Spleen (tissue), 11 donors: ENCODE data around the gene GGACT. TPM values are rescaled to one million over a fixed set of nuclear protein-coding genes. Genes with fewer than 3 reads are reported as not detected.

Experiments used
- DNase-seq: peaks from one replicate; pipeline ENCODE4 v3.0.0-alpha.2; 2020
- H3K27ac ChIP-seq, 8 donors: fragments of 200-600 bp; sonication (generic) in 7 of 8; 1 replicate in 4 of 8; 2 replicates in 4 of 8; pipeline versions ENCODE4 v1.5.0 to v1.8.0; 2016 to 2021; ENCODE audit warnings: inconsistent platforms in 4 of 8, mild to moderate bottlenecking in 4 of 8, moderate library complexity in 1 of 8
- H3K27me3 ChIP-seq, 7 donors: fragments of 200-600 bp; sonication (generic) in 6 of 7; replicated peaks in 1 of 7; 1 replicate in 4 of 7; 2 replicates in 3 of 7; pipeline versions ENCODE4 v1.5.0 to v1.8.0; 2016 to 2021; ENCODE audit warnings: inconsistent platforms in 3 of 7, mild to moderate bottlenecking in 1 of 7
- H3K36me3 ChIP-seq, 6 donors: fragments of 200-600 bp; sonication (generic) in 5 of 6; 1 replicate in 4 of 6; 2 replicates in 2 of 6; pipeline versions ENCODE4 v1.5.0 to v1.8.0; 2016 to 2021; ENCODE audit warnings: inconsistent platforms in 2 of 6
- H3K4me1 ChIP-seq, 6 donors: fragments of 200-600 bp; sonication (generic) in 5 of 6; 1 replicate in 3 of 6; 2 replicates in 3 of 6; pipeline versions ENCODE4 v1.5.0 to v1.8.0; 2016 to 2021; ENCODE audit warnings: inconsistent platforms in 3 of 6
- H3K4me3 ChIP-seq, 8 donors: fragments of 200-600 bp; sonication (generic) in 7 of 8; 1 replicate in 4 of 8; 2 replicates in 4 of 8; pipeline versions ENCODE4 v1.5.0 to v1.8.0; 2016 to 2021; ENCODE audit warnings: inconsistent platforms in 4 of 8, mild to moderate bottlenecking in 4 of 8, moderate library complexity in 2 of 8
- H3K9me3 ChIP-seq, 8 donors: fragments of 200-600 bp; sonication (generic) in 7 of 8; 1 replicate in 4 of 8; 2 replicates in 4 of 8; pipeline versions ENCODE4 v1.5.0 to v1.8.0; 2016 to 2021; ENCODE audit warnings: inconsistent platforms in 4 of 8
- POLR2A ChIP-seq, 3 donors: fragments of 450-650 bp; IDR thresholded peaks; one replicate each; pipeline ENCODE4 v1.5.1; 2017; ENCODE audit warnings: antibody characterized with exemption in 3 of 3, mild to moderate bottlenecking in 1 of 3
- POLR2AphosphoS5 ChIP-seq, 3 donors: sonication (generic); formaldehyde crosslinking; IDR thresholded peaks; one replicate each; pipeline ENCODE4 v1.5.1; 2017; ENCODE audit warnings: antibody characterized with exemption in 3 of 3
- WGBS, 5 donors: extraction: QIAGEN DNeasy Blood & Tissue Kit in 3 of 5; methylation state at CpG; one replicate each; pipeline versions ENCODE4 v1.1.5 to v1.1.7; 2013 to 2018; 5-methylcytosine and 5-hydroxymethylcytosine counted together
- intact Hi-C: fragments of 100-400 bp; cut with DNase I; formaldehyde crosslinking; loops from one replicate; pipeline ENCODE4 v1.15.0; 2023; ENCODE audit warnings: low total_unique reads
- polyA plus RNA-seq, 3 donors: library from polyadenylated mRNA; stranded (reverse); fragments of 200-250 nt; gene quantifications; one replicate each; pipeline ENCODE4 v1.2.1, GENCODE V29; 2013
- total RNA-seq, 7 donors: library from RNA; depleted of rRNA in 3 of 7; stranded (reverse); fragments of >200 nt in 3 of 7; fragmentation: NEBNext Ultra II Directional in 4 of 7; extraction: Animal tissue kit (Norgen Biotek cat#: 25700) in 4 of 7; gene quantifications; one replicate each; pipeline versions ENCODE4 v1.1.0 to v1.2.1, GENCODE V29; 2016 to 2021
- TF ChIP-seq, protein P1 (sequence below), 11 experiments: fragments of 200-600 bp in 7 of 11; fragments of 450-650 bp in 4 of 11; sonication (generic) in 4 of 11; IDR thresholded peaks in 8 of 11; conservative IDR thresholded peaks in 3 of 11; 1 replicate in 7 of 11; 2 replicates in 4 of 11; pipeline versions ENCODE4 v1.4.0 to v1.8.0; 2016 to 2021; ENCODE audit warnings: antibody characterized with exemption in 11 of 11, inconsistent platforms in 4 of 11, mild to moderate bottlenecking in 1 of 11
- donor health status: healthy with polysubstance abuse.
- donor health status: DM: no; HTN: no; CAD: no; lungs with moderate emphysema.
- donor health status: DM: no; HTN: no; CAD: no.
- donor health status: Bipolar disorder and iron deficiency.
- donor health status: healthy.
- donor health status: DM: no; HTN: no; CAD: no.
- donor health status: DM: yes; HTN: yes; CAD: no.

Gene GGACT
- total and polyA plus RNA-seq, 10 donors: 1.9 to 19.7 (median 3.9) TPM

- H3K27me3 ChIP-seq: no peaks in the 10 kb centered on the region
- no peak for TF ChIP-seq POLR2AphosphoS5 (IDR thresholded peaks at IDR 0.05)
- TF ChIP-seq, protein P1, sequence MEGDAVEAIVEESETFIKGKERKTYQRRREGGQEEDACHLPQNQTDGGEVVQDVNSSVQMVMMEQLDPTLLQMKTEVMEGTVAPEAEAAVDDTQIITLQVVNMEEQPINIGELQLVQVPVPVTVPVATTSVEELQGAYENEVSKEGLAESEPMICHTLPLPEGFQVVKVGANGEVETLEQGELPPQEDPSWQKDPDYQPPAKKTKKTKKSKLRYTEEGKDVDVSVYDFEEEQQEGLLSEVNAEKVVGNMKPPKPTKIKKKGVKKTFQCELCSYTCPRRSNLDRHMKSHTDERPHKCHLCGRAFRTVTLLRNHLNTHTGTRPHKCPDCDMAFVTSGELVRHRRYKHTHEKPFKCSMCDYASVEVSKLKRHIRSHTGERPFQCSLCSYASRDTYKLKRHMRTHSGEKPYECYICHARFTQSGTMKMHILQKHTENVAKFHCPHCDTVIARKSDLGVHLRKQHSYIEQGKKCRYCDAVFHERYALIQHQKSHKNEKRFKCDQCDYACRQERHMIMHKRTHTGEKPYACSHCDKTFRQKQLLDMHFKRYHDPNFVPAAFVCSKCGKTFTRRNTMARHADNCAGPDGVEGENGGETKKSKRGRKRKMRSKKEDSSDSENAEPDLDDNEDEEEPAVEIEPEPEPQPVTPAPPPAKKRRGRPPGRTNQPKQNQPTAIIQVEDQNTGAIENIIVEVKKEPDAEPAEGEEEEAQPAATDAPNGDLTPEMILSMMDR (IDR thresholded peaks at IDR 0.05 in 8 of 11, conservative IDR thresholded peaks at IDR 0.05 in 3 of 11): no peak
- no peak for TF ChIP-seq POLR2A (IDR thresholded peaks at IDR 0.05)
- H3K27ac ChIP-seq: no peak overlapping the region
- H3K9me3 ChIP-seq: no peaks in the 10 kb centered on the region
- no peak overlapping the region for H3K4me3 ChIP-seq
- intact Hi-C loops: no loop called here
- 81 to 93% (median 92%) methylated on average over 7 of the region's 7 CpGs for WGBS, 5 donors
- DNase-seq: no peak
- H3K36me3 ChIP-seq: peaks cover 0 to 90% (median 44%) of the 10 kb centered on the region in 6 donors
- no peaks in the 10 kb centered on the region for H3K4me1 ChIP-seq
These were observed 47.4 kb upstream of the GGACT start for GRCh38 chr13:100636004-100636403.

DNA sequence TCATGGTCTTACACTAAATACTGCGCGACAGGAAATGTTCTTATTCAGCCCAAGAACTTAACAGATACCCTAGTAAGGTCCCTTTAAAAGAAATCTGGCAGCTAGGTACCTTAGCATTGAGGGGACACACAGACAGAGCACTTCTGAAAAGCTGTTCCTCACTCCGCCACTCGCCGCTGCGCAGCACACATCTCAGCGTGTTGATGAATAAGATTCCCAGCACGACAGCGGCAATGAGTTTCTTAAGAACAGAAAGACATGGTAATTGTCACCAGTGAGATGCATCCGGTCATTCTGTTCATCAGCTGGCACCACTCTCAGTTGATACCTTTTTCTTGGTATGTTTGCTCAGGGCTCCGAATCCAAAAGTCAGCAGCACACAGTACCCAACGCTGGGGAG lies 46.1 kb upstream of the GGACT start:
- intact Hi-C loops: no loop called here
- 91 to 97% (median 93%) methylated on average over 12 of the region's 12 CpGs for WGBS, 5 donors
- Histone ChIP-seq H3K36me3 (peaks cover 0 to 91% (median 46%) of the 10 kb centered on the region in 6 donors), H3K9me3 (no peaks in the 10 kb centered on the region), H3K27ac (no peak overlapping the region), H3K4me1 (no peaks in the 10 kb centered on the region), H3K4me3 (no peak overlapping the region), H3K27me3 (no peaks in the 10 kb centered on the region)
- TF ChIP-seq POLR2A (IDR thresholded peaks at IDR 0.05): no peak
- TF ChIP-seq POLR2AphosphoS5 (IDR thresholded peaks at IDR 0.05): no peak
- TF ChIP-seq, protein P1 (IDR thresholded peaks at IDR 0.05 in 8 of 11, conservative IDR thresholded peaks at IDR 0.05 in 3 of 11): no peak
- no peak for DNase-seq

- intact Hi-C loops: no loop called here
- WGBS, 5 donors: 50 to 100% (median 97%) methylated on average over 2 of the region's 2 CpGs
- TF ChIP-seq POLR2A (IDR thresholded peaks at IDR 0.05) (no peak), POLR2AphosphoS5 (IDR thresholded peaks at IDR 0.05) (no peak)
- TF ChIP-seq, protein P1 (IDR thresholded peaks at IDR 0.05 in 8 of 11, conservative IDR thresholded peaks at IDR 0.05 in 3 of 11): no peak
- Histone ChIP-seq H3K27ac (no peak overlapping the region), H3K27me3 (no peaks in the 10 kb centered on the region), H3K36me3 (peaks cover 0 to 91% (median 50%) of the 10 kb centered on the region in 6 donors), H3K4me3 (no peak overlapping the region), H3K4me1 (no peaks in the 10 kb centered on the region), H3K9me3 (no peaks in the 10 kb centered on the region)
- no peak for DNase-seq
These were observed 44.9 kb upstream of the GGACT start for GRCh38 chr13:100633461-100633860.

DNA sequence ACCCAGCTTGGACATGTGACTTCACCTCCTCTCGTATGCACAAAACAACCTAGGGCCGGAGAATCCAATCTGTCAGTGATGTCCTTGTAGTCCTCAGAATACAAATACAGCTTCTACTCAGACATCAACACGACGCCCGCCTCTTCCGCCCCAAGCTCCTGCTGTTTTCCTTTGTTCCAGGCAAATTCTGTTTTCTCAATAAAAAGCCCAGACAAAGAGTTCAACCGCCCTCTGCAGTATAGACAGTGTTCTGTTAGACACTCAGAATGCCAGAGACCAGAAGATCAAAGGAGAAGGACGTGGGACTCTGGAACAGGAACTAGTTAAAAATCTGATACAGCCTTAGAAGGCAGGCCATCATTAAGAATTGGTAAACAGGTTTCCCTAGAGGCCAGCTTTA lies 42.0 kb upstream of the GGACT start:
- intact Hi-C loops: no loop called here
- Histone ChIP-seq H3K4me1 (no peaks in the 10 kb centered on the region), H3K27ac (no peak overlapping the region), H3K9me3 (no peaks in the 10 kb centered on the region), H3K36me3 (peaks cover 0 to 90% (median 41%) of the 10 kb centered on the region in 6 donors), H3K4me3 (no peak overlapping the region), H3K27me3 (no peaks in the 10 kb centered on the region)
- DNase-seq: no peak
- no peak for TF ChIP-seq POLR2AphosphoS5 (IDR thresholded peaks at IDR 0.05)
- TF ChIP-seq, protein P1 (IDR thresholded peaks at IDR 0.05 in 8 of 11, conservative IDR thresholded peaks at IDR 0.05 in 3 of 11): no peak
- no peak for TF ChIP-seq POLR2A (IDR thresholded peaks at IDR 0.05)
- WGBS, 5 donors: 85 to 93% (median 90%) methylated on average over 8 of the region's 8 CpGs
